GM12878 (cell line): Measurements from ENCODE around the gene FNDC8. TPM values are rescaled to one million over a fixed set of nuclear protein-coding genes. Genes with fewer than 3 reads are reported as not detected.

ENCODE experiments used
- ATAC-seq: fragments of 200-7000 bp; cut with Tn5 transposase; 3 replicates; pipeline ENCODE4 v1.9.1; 2020; ENCODE audit warnings: mild to moderate bottlenecking, moderate library complexity
- BruUV-seq: library from RNA; stranded (reverse); fragments of 400-500 nt; replicated peaks from 2 replicates; lab custom pipeline; 2021; lab: Mats Ljungman, UMichigan
- CTCF ChIA-PET: fragments of 300-600 bp; sonication (Branson Sonifier 250); formaldehyde crosslinking; extraction: SDS; loops from one replicate; lab custom pipeline; 2021; ENCODE audit warnings: inconsistent platforms; lab: Yijun Ruan, JAX
- POLR2A ChIA-PET: fragments of 350-600 bp; formaldehyde crosslinking; extraction: SDS; loops from one replicate; lab custom pipeline; 2021; ENCODE audit warnings: inconsistent platforms; lab: Charles Lee
- RAD21 ChIA-PET: fragments of 300-600 bp; sonication (Branson Sonifier 250); formaldehyde crosslinking; loops from one replicate; lab custom pipeline; 2023; ENCODE audit warnings: antibody characterized with exemption; ENCODE audit not compliant: unreplicated experiment; lab: Charles Lee
- SMC1A ChIA-PET: fragments of 300-600 bp; sonication (Branson Sonifier 250); formaldehyde crosslinking; loops from one replicate; lab custom pipeline; 2023; ENCODE audit not compliant: unreplicated experiment, uncharacterized antibody; lab: Charles Lee
- DNase-seq: peaks from one replicate; pipeline ENCODE4 v3.0.0-alpha.2; 2011; ENCODE audit warnings: low read depth, low spot score
- FAIRE-seq: peaks from 3 replicates; lab custom pipeline; 2011; peaks lifted over from hg19 to GRCh38; lab: Jason Lieb, UNC
- H2AFZ ChIP-seq: 2 replicates; pipeline ENCODE4 v1.6.0; 2011; ENCODE audit warnings: low read depth, low read length, control low read depth; ENCODE audit not compliant: control insufficient read depth
- H3K27ac ChIP-seq: 2 replicates; pipeline ENCODE4 v1.5.1; 2011; ENCODE audit warnings: control low read depth; ENCODE audit not compliant: control insufficient read depth, insufficient read depth
- H3K27me3 ChIP-seq, 2 experiments: replicated peaks in 1 of 2; 2 replicates each; pipeline versions ENCODE4 v1.6.0 to v1.6.1; 2011; ENCODE audit warnings: low read length in 1 of 2; ENCODE audit not compliant: control insufficient read depth in 2 of 2, insufficient read depth in 2 of 2
- H3K36me3 ChIP-seq, 2 experiments: 2 replicates each; pipeline ENCODE4 v1.5.1; 2011; ENCODE audit warnings: low read length in 1 of 2; ENCODE audit not compliant: control insufficient read depth in 2 of 2, insufficient read depth in 2 of 2
- H3K4me1 ChIP-seq: 2 replicates; pipeline ENCODE4 v1.6.1; 2011; ENCODE audit warnings: mild to moderate bottlenecking, low read length, moderate library complexity, mixed read lengths; ENCODE audit not compliant: control insufficient read depth, insufficient read depth
- H3K4me2 ChIP-seq: 2 replicates; pipeline ENCODE4 v1.6.0; 2011; ENCODE audit warnings: control low read depth; ENCODE audit not compliant: control insufficient read depth, insufficient read depth
- H3K4me3 ChIP-seq: fragments of 200-600 bp; sonication (generic); 2 replicates; pipeline ENCODE4 v1.5.1; 2016
- H3K79me2 ChIP-seq: 2 replicates; pipeline ENCODE4 v1.6.0; 2011; ENCODE audit warnings: low read length; ENCODE audit not compliant: control insufficient read depth, insufficient read depth
- H3K9ac ChIP-seq: 2 replicates; pipeline ENCODE4 v1.8.0; 2011; ENCODE audit warnings: low read length, control low read depth, mixed read lengths; ENCODE audit not compliant: control insufficient read depth, insufficient read depth
- H3K9me3 ChIP-seq: replicated peaks from 3 replicates; pipeline ENCODE4 v1.5.1; 2011; ENCODE audit warnings: mild to moderate bottlenecking, low read length; ENCODE audit not compliant: control insufficient read depth, insufficient read depth
- H4K20me1 ChIP-seq: 2 replicates; pipeline ENCODE4 v1.6.0; 2011; ENCODE audit not compliant: control insufficient read depth, insufficient read depth
- CUX1 ChIP-seq: IDR thresholded peaks from 2 replicates; pipeline ENCODE4 v1.6.1; 2012; ENCODE audit warnings: improper control_type of control experiment, low read depth, low read length; ENCODE audit not compliant: insufficient replicate concordance
- POLR2AphosphoS2 ChIP-seq: IDR thresholded peaks from 2 replicates; pipeline ENCODE4 v1.6.1; 2011; ENCODE audit warnings: low read depth, mild to moderate bottlenecking, low read length, improper control_type of control experiment, moderate library complexity
- SPI1 ChIP-seq: IDR thresholded peaks from 2 replicates; pipeline ENCODE4 v1.6.1; 2011; ENCODE audit warnings: low read depth, mild to moderate bottlenecking, low read length, moderate library complexity, borderline replicate concordance; ENCODE audit not compliant: insufficient read depth
- WGBS: methylation state at CpG from one replicate; pipeline ENCODE4 v1.1.6; 2016; ENCODE audit warnings: low lambda C conversion rate; ENCODE audit not compliant: insufficient replicate concordance, insufficient coverage; ENCODE audit errors: missing lambda C conversion rate; 5-methylcytosine and 5-hydroxymethylcytosine counted together
- in situ Hi-C: fragments of 300-500 bp; cut with MboI; formaldehyde crosslinking; loops from 9 replicates; pipeline ENCODE4 v1.14.3; 2018; ENCODE audit warnings: mixed read lengths
- intact Hi-C: fragments of 100-400 bp; cut with micrococcal nuclease; formaldehyde crosslinking; loops from one replicate; pipeline ENCODE4 v1.14.2; 2022; ENCODE audit not compliant: unreplicated experiment
- polyA plus RNA-seq, 11 experiments: library from polyadenylated mRNA; depleted of rRNA in 4 of 11; unstranded in 6 of 11; stranded (reverse) in 5 of 11; fragments of >200 nt; fragmentation: Nextera tagmentation in 4 of 11; fragmentation: Illumina TruSeq in 1 of 11; extraction: Ambion mirVana in 4 of 11; extraction: Trizol in 1 of 11; gene quantifications; 1 replicate in 1 of 11; 2 replicates in 10 of 11; pipeline versions ENCODE4 v1.2.1 to v1.2.3, GENCODE V29; 2011 to 2016; ENCODE audit warnings: inconsistent platforms in 2 of 11, missing spikeins in 2 of 11, low read depth in 1 of 11
- total RNA-seq, 4 experiments: library from RNA; depleted of rRNA in 3 of 4; stranded (reverse); fragments of >200 nt in 3 of 4; fragmentation: Illumina TruSeq in 1 of 4; extraction: Trizol in 1 of 4; gene quantifications; 2 replicates each; pipeline versions ENCODE4 v1.2.1 to v1.2.3, GENCODE V29; 2013 to 2021

The FNDC8 gene
- total and polyA plus RNA-seq, 10 of the 15 experiments (the other 5 are each of a cell fraction or from before 2014, with no cell fraction given): 0.06 to 0.15 (median 0.11) TPM; not detected in 7

DNA sequence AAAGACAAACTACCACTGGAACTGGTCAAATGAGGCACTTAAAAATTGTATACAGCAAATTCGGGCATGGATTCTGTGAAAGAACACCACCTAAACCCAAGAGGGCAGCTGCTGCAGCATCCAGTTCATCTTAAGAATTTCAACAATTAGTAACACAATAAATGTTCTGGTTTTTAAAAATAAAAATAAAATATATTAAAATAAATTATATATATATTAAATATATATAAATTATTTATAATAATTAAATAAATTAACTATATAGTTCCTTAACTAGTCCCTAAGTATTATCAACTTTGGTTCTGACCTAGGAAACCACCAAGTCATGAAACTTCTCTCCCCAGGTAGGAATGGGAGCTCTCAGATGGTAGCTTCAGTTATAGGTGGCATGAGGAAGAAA is 44.5 kb upstream of the FNDC8 start:
- FAIRE-seq (no peak), DNase-seq (no peak), ATAC-seq (no peak)
- ChIA-PET SMC1A (interaction anchor here (1.2 to 14.7 kb wide), 3 partner anchors 9 to 36 kb away, joined by 5 to 534 read pairs (median 5); partner anchors contain the start of gene RFFL), POLR2A (interaction anchor here (1.4 to 7.1 kb wide), 5 partner anchors 9 to 30 kb away, joined by 5 to 102 read pairs (median 11); partner anchors contain the start of gene RFFL), RAD21 (interaction anchor here (0.9 to 22.2 kb wide), 4 partner anchors 8 to 48 kb away, joined by 3 to 452 read pairs (median 230); partner anchors contain the start of gene RFFL), CTCF (interaction anchor here (1.1 to 2.2 kb wide), 6 partner anchors 8 to 42 kb away, joined by 3 to 7 read pairs (median 3); no protein-coding TSS in a partner anchor)
- intact Hi-C loops (no loop called here), in situ Hi-C loops (no loop called here)
- no peaks in the 10 kb centered on the region for H3K36me3 ChIP-seq
- no peak for TF ChIP-seq SPI1
- peaks cover 40% of the 10 kb centered on the region for H3K4me1 ChIP-seq
- no peak overlapping the region for H3K4me2 ChIP-seq
- 92% methylated on average over 1 of the region's 1 CpG for WGBS
- no peaks in the 10 kb centered on the region for H3K9me3 ChIP-seq
- no peaks in the 10 kb centered on the region for H4K20me1 ChIP-seq
- peaks cover 83% of the 10 kb centered on the region for H3K79me2 ChIP-seq
- H3K9ac ChIP-seq: no peak overlapping the region
- no peaks in the 10 kb centered on the region for H3K27me3 ChIP-seq
- H3K4me3 ChIP-seq: no peak overlapping the region
- no peak overlapping the region; the same call in 1 of the 2 replicates for H3K27ac ChIP-seq
- H2AFZ ChIP-seq: no peak overlapping the region
- no TSS peak for BruUV-seq

- no peak for FAIRE-seq
- in situ Hi-C loops: no loop called here
- TF ChIP-seq CUX1 (no peak), POLR2AphosphoS2 (no peak)
- Histone ChIP-seq H3K9ac (peak overlapping the region; percentile 20; the same call in 1 of the 2 replicates), H4K20me1 (no peaks in the 10 kb centered on the region), H3K4me3 (no peak overlapping the region), H3K27ac (peak overlapping the region; percentile 83), H3K4me2 (peak overlapping the region; percentile 73), H2AFZ (no peak overlapping the region), H3K4me1 (peaks cover 40% of the 10 kb centered on the region), H3K27me3 (no peaks in the 10 kb centered on the region), H3K36me3 (no peaks in the 10 kb centered on the region; a peak in 1 of 4 replicates), H3K9me3 (no peaks in the 10 kb centered on the region), H3K79me2 (peaks cover 80% of the 10 kb centered on the region)
- ChIA-PET POLR2A (interaction anchor here (0.7 to 7.1 kb wide), 8 partner anchors 8 to 436 kb away, joined by 3 to 102 read pairs (median 5); partner anchors contain the start of gene RFFL), RAD21 (interaction anchor here (0.9 to 17.8 kb wide), 7 partner anchors 8 to 39 kb away, joined by 3 to 452 read pairs (median 4); partner anchors contain the start of gene RFFL), CTCF (interaction anchor here (0.9 to 2.4 kb wide), 5 partner anchors 10 to 37 kb away, joined by 3 to 13 read pairs (median 12); partner anchors contain the start of gene RFFL), SMC1A (interaction anchor here (0.6 to 14.7 kb wide), 11 partner anchors 8 to 113 kb away, joined by 3 to 534 read pairs (median 4); partner anchors contain the start of gene RFFL)
- TSS peak; percentile 29 for BruUV-seq
- DNase-seq: no peak
- whole genome bisulfite sequencing: 100% methylated on average over 1 of the region's 1 CpG
- no peak for ATAC-seq
- intact Hi-C loops: no loop called here
Measured at GRCh38 chr17:35079547-35080423, 41.6 kb upstream of the FNDC8 start.
